Esophagus (tissue), 2 donors: Measurements from ENCODE around the gene SIPA1L2. TPM values are rescaled to one million over a fixed set of nuclear protein-coding genes. Genes with fewer than 3 reads are reported as not detected.

Experiments used
- H3K27ac ChIP-seq, 2 donors: one replicate each; pipeline ENCODE4 v1.5.1; 2013; ENCODE audit warnings: low read depth in 2 of 2, mild to moderate bottlenecking in 2 of 2, inconsistent platforms in 1 of 2, low read length in 1 of 2, moderate library complexity in 1 of 2
- H3K27me3 ChIP-seq, 2 donors: one replicate each; pipeline ENCODE4 v1.6.1; 2013; ENCODE audit warnings: low read length in 2 of 2, control low read depth in 1 of 2, mild to moderate bottlenecking in 1 of 2; ENCODE audit not compliant: insufficient read depth in 2 of 2, control insufficient read depth in 1 of 2
- H3K36me3 ChIP-seq, 2 donors: one replicate each; pipeline ENCODE4 v1.6.1; 2013; ENCODE audit warnings: low read length in 1 of 2; ENCODE audit not compliant: control insufficient read depth in 2 of 2, insufficient read depth in 2 of 2
- H3K4me1 ChIP-seq, 2 donors: one replicate each; pipeline ENCODE4 v1.6.1; 2013; ENCODE audit warnings: low read length in 1 of 2; ENCODE audit not compliant: control insufficient read depth in 2 of 2, insufficient read depth in 2 of 2
- H3K4me3 ChIP-seq, 2 donors: one replicate each; pipeline ENCODE4 v1.5.1; 2013; ENCODE audit warnings: low read length in 2 of 2, mild to moderate bottlenecking in 2 of 2, low read depth in 1 of 2, moderate library complexity in 1 of 2
- H3K9me3 ChIP-seq, 2 donors: one replicate each; pipeline ENCODE4 v1.6.1; 2013; ENCODE audit warnings: mild to moderate bottlenecking in 2 of 2, low read depth in 1 of 2, low read length in 1 of 2, moderate library complexity in 1 of 2; ENCODE audit not compliant: control insufficient read depth in 2 of 2, insufficient read depth in 1 of 2
- WGBS, 2 donors: extraction: QIAGEN DNeasy Blood & Tissue Kit; methylation state at CpG; one replicate each; pipeline ENCODE4 v1.1.7; 2013; 5-methylcytosine and 5-hydroxymethylcytosine counted together
- polyA plus RNA-seq, 2 donors: library from polyadenylated mRNA; stranded (reverse); fragments of 200-250 nt; gene quantifications; one replicate each; pipeline ENCODE4 v1.2.3, GENCODE V29; 2013
- donor health status: healthy with polysubstance abuse.
- donor health status: Bipolar disorder and iron deficiency.

Gene SIPA1L2
- polyA plus RNA-seq, 2 donors: 11.2 to 16.5 TPM

- Histone ChIP-seq H3K4me1 (peaks cover 0 to under 1% of the 10 kb centered on the region in 2 donors), H3K36me3 (no peaks in the 10 kb centered on the region), H3K9me3 (no peaks in the 10 kb centered on the region), H3K4me3 (no peak overlapping the region), H3K27me3 (no peaks in the 10 kb centered on the region), H3K27ac (no peak overlapping the region)
- WGBS, 2 donors: 94 to 97% methylated on average over 12 of the region's 12 CpGs
Measured at GRCh38 chr1:232594768-232595698, 34.9 kb downstream of the SIPA1L2 start.

DNA sequence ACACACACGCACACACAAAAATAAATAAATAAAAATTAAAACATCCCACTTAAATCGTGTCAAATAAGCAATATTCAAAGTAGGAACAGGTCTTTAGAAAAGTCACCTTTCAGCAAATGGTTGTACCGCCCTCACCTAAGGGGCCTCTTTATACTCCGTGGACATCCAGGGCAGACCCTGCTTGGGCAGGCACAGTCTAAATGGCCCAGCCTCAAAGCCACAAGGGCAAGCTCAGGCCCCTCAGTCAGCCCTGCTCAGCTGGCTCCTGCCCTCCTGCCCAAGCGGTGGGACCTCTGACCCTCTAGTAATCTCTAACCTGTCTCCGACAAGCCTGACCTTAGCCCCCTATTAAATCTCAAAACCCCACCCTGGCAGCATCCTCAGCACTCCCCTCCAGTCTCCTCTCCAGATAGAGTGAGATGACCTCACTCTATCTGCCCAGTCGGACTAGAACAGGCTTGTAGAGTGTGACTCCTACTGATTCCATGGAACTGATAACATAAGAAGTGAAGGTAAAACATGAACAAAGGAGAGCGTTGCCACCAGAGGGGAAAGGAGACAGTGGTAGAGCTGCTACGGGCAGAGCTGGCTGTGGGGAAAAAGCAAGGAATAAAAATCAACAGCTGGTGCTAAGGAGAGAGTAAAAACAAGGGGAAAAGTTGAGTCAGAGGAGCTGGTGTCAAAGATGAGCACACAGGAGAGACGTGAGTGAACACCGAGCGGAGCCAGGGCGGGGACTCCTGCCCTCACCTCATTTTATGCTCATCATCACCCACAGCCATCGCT is 36.0 kb downstream of the SIPA1L2 start:
- 80 to 82% methylated on average over 14 of the region's 14 CpGs for WGBS, 2 donors
- Histone ChIP-seq H3K27ac (no peak overlapping the region), H3K27me3 (no peaks in the 10 kb centered on the region), H3K36me3 (no peaks in the 10 kb centered on the region), H3K9me3 (no peaks in the 10 kb centered on the region), H3K4me3 (no peak overlapping the region), H3K4me1 (peaks cover 0 to 3% of the 10 kb centered on the region in 2 donors)

DNA sequence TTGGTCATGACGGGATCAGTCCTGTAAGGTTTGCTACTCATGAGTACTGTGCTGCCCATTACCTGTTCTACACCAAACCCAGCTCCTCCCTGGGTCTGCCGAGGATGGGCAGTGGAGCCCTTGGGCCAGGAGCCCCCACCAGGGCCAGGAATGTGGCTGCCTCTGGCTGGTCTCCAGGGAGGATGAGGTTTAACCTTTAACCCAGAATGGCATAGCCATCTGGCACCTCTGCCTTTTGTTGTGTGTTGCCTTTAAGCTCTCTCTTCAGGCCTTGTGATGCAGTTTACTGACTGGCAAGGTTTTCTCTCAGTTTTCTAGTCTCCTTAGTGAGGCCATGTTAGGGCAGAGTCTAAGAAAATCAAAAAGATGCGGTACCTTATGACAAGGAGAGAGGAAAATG is 38.6 kb downstream of the SIPA1L2 start:
- no peaks in the 10 kb centered on the region for H3K36me3 ChIP-seq
- no peaks in the 10 kb centered on the region for H3K27me3 ChIP-seq
- no peaks in the 10 kb centered on the region for H3K9me3 ChIP-seq
- 90% methylated on average over 3 of the region's 3 CpGs for WGBS, 2 donors
- no peak overlapping the region for H3K4me3 ChIP-seq
- peaks cover 0 to 3% of the 10 kb centered on the region in 2 donors for H3K4me1 ChIP-seq
- peak overlapping the region in 1 of 2 donors; percentile 50 for H3K27ac ChIP-seq

GRCh38 chr1:232590744-232591082 is 39.2 kb downstream of the SIPA1L2 start:
- Histone ChIP-seq H3K4me1 (peaks cover 0 to 3% of the 10 kb centered on the region in 2 donors), H3K9me3 (no peaks in the 10 kb centered on the region), H3K27me3 (no peaks in the 10 kb centered on the region), H3K4me3 (no peak overlapping the region), H3K36me3 (no peaks in the 10 kb centered on the region), H3K27ac (no peak overlapping the region)
- 71 to 84% methylated on average over 5 of the region's 5 CpGs for WGBS, 2 donors

DNA sequence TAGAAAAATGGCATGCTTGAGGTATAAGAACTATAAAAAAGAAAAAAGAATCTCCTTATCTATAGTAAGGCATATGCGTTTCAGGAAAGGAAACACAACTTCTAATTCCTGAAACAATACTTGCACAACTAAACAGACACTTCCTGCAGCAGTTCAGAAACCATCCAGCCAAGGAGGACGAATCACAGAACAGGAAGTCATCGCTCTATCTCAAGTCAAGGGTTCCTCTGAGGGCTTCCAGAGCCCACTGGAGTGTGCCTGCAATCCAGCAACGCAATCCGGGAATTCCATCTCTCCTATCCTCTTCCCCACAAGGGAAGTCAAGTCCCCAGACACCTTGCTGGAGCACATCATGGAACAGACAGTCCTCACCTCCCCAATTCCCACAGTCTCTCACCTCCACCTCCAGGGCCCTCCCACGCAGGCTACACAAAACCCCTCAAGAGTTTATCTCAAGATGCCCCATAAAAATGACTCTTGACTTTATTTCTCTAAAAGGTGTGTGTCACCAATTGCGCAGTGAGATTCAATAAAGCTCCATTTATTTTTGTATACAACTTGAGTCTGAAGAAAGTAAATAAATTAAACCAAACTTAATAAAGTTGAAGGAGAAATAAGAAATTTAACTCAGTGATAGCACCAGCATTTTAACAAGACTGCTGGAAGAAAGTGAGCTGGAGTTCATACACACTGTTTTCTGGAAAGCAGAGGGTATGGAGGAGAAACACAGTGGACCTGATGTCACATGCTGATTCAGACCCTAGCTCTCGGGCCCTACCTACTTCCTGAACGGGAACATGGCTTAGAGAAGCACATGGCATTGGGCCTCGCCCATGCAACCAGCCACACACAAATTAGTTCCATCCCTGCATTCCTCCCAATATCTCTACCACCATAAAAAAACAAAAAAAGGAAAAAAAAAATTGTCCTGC is 39.9 kb downstream of the SIPA1L2 start:
- peak overlapping the region in 1 of 2 donors; percentile 77 for H3K27ac ChIP-seq
- H3K4me3 ChIP-seq: no peak overlapping the region
- H3K4me1 ChIP-seq: peaks cover 0 to 3% of the 10 kb centered on the region in 2 donors
- 70 to 80% methylated on average over 10 of the region's 10 CpGs for WGBS, 2 donors
- H3K9me3 ChIP-seq: no peaks in the 10 kb centered on the region
- H3K27me3 ChIP-seq: no peaks in the 10 kb centered on the region
- no peaks in the 10 kb centered on the region for H3K36me3 ChIP-seq

- H3K27ac ChIP-seq: no peak overlapping the region
- H3K9me3 ChIP-seq: no peaks in the 10 kb centered on the region
- 78 to 81% methylated on average over 6 of the region's 6 CpGs for WGBS, 2 donors
- no peak overlapping the region for H3K4me3 ChIP-seq
- no peaks in the 10 kb centered on the region for H3K36me3 ChIP-seq
- no peaks in the 10 kb centered on the region for H3K27me3 ChIP-seq
- H3K4me1 ChIP-seq: peaks cover 0 to 3% of the 10 kb centered on the region in 2 donors
Measured at GRCh38 chr1:232589111-232589811, 40.7 kb downstream of the SIPA1L2 start.

GRCh38 chr1:232587141-232588008 is 42.6 kb downstream of the SIPA1L2 start:
- H3K36me3 ChIP-seq: no peaks in the 10 kb centered on the region
- H3K27me3 ChIP-seq: no peaks in the 10 kb centered on the region
- no peak overlapping the region for H3K27ac ChIP-seq
- peaks cover 0 to 3% of the 10 kb centered on the region in 2 donors for H3K4me1 ChIP-seq
- no peaks in the 10 kb centered on the region for H3K9me3 ChIP-seq
- H3K4me3 ChIP-seq: no peak overlapping the region
- 77 to 82% methylated on average over 11 of the region's 11 CpGs for WGBS, 2 donors

GRCh38 chr1:232586679-232587078 is 43.3 kb downstream of the SIPA1L2 start:
- Histone ChIP-seq H3K4me1 (peaks cover 0 to 3% of the 10 kb centered on the region in 2 donors), H3K4me3 (no peak overlapping the region), H3K36me3 (no peaks in the 10 kb centered on the region), H3K9me3 (no peaks in the 10 kb centered on the region), H3K27ac (no peak overlapping the region), H3K27me3 (no peaks in the 10 kb centered on the region)
- WGBS, 2 donors: 74 to 84% methylated on average over 3 of the region's 3 CpGs
